ENCODE data around the gene LAMA2.

The LAMA2 gene

GRCh38 chr6:129209355-129209754 is 326.4 kb downstream of the LAMA2 start:
- no peak for DNase-seq (ENCODE audit: low read depth)

- DNase-seq (ENCODE audit: low read depth) = no peak
These were observed 327.7 kb downstream of the LAMA2 start for GRCh38 chr6:129210684-129211083.

- no peak for DNase-seq (ENCODE audit: low read depth)
These were observed 328.7 kb downstream of the LAMA2 start for GRCh38 chr6:129211626-129212025.

- DNase-seq (ENCODE audit: low read depth) = no peak
These were observed 329.1 kb downstream of the LAMA2 start for GRCh38 chr6:129212081-129212480.

- DNase-seq (ENCODE audit: low read depth) = no peak
These were observed 332.3 kb downstream of the LAMA2 start for GRCh38 chr6:129215246-129215645.

- no peak for DNase-seq (ENCODE audit: low read depth)
These were observed 333.1 kb downstream of the LAMA2 start for GRCh38 chr6:129215916-129216520.

GRCh38 chr6:129217701-129218100 is 334.8 kb downstream of the LAMA2 start:
- no peak for DNase-seq (ENCODE audit: low read depth)

- DNase-seq (ENCODE audit: low read depth) = no peak
These were observed 350.7 kb downstream of the LAMA2 start for GRCh38 chr6:129233458-129234134.

- no peak for DNase-seq (ENCODE audit: low read depth)
These were observed 352.4 kb downstream of the LAMA2 start for GRCh38 chr6:129235167-129236000.

- DNase-seq (ENCODE audit: low read depth) = no peak
These were observed 353.1 kb downstream of the LAMA2 start for GRCh38 chr6:129236001-129236517.

- DNase-seq (ENCODE audit: low read depth) = no peak
These were observed 356.1 kb downstream of the LAMA2 start for GRCh38 chr6:129238991-129239390.

- no peak for DNase-seq (ENCODE audit: low read depth)
These were observed 357.0 kb downstream of the LAMA2 start for GRCh38 chr6:129239825-129240491.

GRCh38 chr6:129240492-129240853 is 357.5 kb downstream of the LAMA2 start:
- no peak for DNase-seq (ENCODE audit: low read depth)

- DNase-seq (ENCODE audit: low read depth) = no peak
These were observed 359.6 kb downstream of the LAMA2 start for GRCh38 chr6:129242546-129242945.

- no peak for DNase-seq (ENCODE audit: low read depth)
These were observed 360.4 kb downstream of the LAMA2 start for GRCh38 chr6:129243377-129243776.

- no peak for DNase-seq (ENCODE audit: low read depth)
These were observed 366.0 kb downstream of the LAMA2 start for GRCh38 chr6:129248946-129249345.

GRCh38 chr6:129251669-129252376 is 368.9 kb downstream of the LAMA2 start:
- peak; percentile 18 for DNase-seq (ENCODE audit: low read depth)

- DNase-seq (ENCODE audit: low read depth) = no peak
These were observed 369.6 kb downstream of the LAMA2 start for GRCh38 chr6:129252377-129253071.

GRCh38 chr6:129253242-129253641 is 370.3 kb downstream of the LAMA2 start:
- DNase-seq (ENCODE audit: low read depth) = no peak

- DNase-seq (ENCODE audit: low read depth) = no peak
These were observed 370.8 kb downstream of the LAMA2 start for GRCh38 chr6:129253727-129254126.

- DNase-seq (ENCODE audit: low read depth) = no peak
These were observed 374.3 kb downstream of the LAMA2 start for GRCh38 chr6:129257196-129257595.

Measured in activated gamma-delta T cell treated with anti-CD3 and anti-CD28 coated beads, Interleukin-2, amount 50 U/mL, for 16 hours (primary cell).